IMR-90 (cell line): Measurements from ENCODE around the gene SCGB2A2. TPM values are rescaled to one million over a fixed set of nuclear protein-coding genes. Genes with fewer than 3 reads are reported as not detected.

Experiments used
- ATAC-seq: fragments of 200-7000 bp; cut with Tn5 transposase; 2 replicates; pipeline ENCODE4 v1.9.1; 2020; ENCODE audit warnings: low read depth, mild to moderate bottlenecking, moderate library complexity
- Bru-seq: library from RNA; stranded (reverse); fragments of 400-500 nt; gene quantifications from one replicate; lab custom pipeline; 2021; lab: Mats Ljungman, UMichigan
- BruChase-seq, 2 experiments: library from RNA; stranded (reverse); fragments of 400-500 nt; gene quantifications; one replicate each; lab custom pipeline; 2021; lab: Mats Ljungman, UMichigan
- BruUV-seq: library from RNA; stranded (reverse); fragments of 400-500 nt; replicated peaks from 2 replicates; lab custom pipeline; 2021; lab: Mats Ljungman, UMichigan
- CTCF ChIA-PET: fragments of 300-600 bp; formaldehyde crosslinking; extraction: SDS; loops from one replicate; lab custom pipeline; 2021; ENCODE audit warnings: antibody characterized with exemption; lab: Yijun Ruan, JAX
- POLR2A ChIA-PET: fragments of 300-600 bp; sonication (Branson Sonifier 250); formaldehyde crosslinking; loops from one replicate; lab custom pipeline; 2022; ENCODE audit warnings: antibody characterized with exemption; ENCODE audit not compliant: unreplicated experiment; lab: Charles Lee
- DNase-seq: peaks from one replicate; pipeline ENCODE4 v3.0.0; 2013
- H2AFZ ChIP-seq: replicated peaks from 2 replicates; pipeline ENCODE3; 2013; ENCODE audit warnings: low read length, mild to moderate bottlenecking; ENCODE audit not compliant: poor library complexity
- H2AK5ac ChIP-seq: 2 replicates; pipeline ENCODE4 v1.6.1; 2013; ENCODE audit warnings: low read depth, low read length, inconsistent platforms
- H2AK9ac ChIP-seq: replicated peaks from 2 replicates; pipeline ENCODE3; 2013; ENCODE audit warnings: mild to moderate bottlenecking, low read depth, low read length, moderate library complexity; ENCODE audit not compliant: poor library complexity
- H2BK120ac ChIP-seq: 2 replicates; pipeline ENCODE4 v1.6.1; 2013; ENCODE audit warnings: low read depth, low read length, inconsistent platforms
- H2BK15ac ChIP-seq: 3 replicates; pipeline ENCODE4 v1.6.1; 2013; ENCODE audit warnings: low read depth, low read length, inconsistent platforms
- H2BK20ac ChIP-seq: 2 replicates; pipeline ENCODE4 v1.6.1; 2013; ENCODE audit warnings: low read depth, mild to moderate bottlenecking, inconsistent platforms, low read length, moderate library complexity
- H2BK5ac ChIP-seq: 2 replicates; pipeline ENCODE4 v1.6.1; 2013; ENCODE audit warnings: mild to moderate bottlenecking, low read depth, low read length, inconsistent platforms; ENCODE audit not compliant: poor library complexity, severe bottlenecking
- H3K14ac ChIP-seq: replicated peaks from 2 replicates; pipeline ENCODE4 v1.6.1; 2013; ENCODE audit warnings: low read depth, low read length, inconsistent platforms
- H3K18ac ChIP-seq: 2 replicates; pipeline ENCODE4 v1.6.1; 2013; ENCODE audit warnings: low read depth, low read length, control low read depth
- H3K23ac ChIP-seq: 2 replicates; pipeline ENCODE4 v1.6.1; 2013; ENCODE audit warnings: low read depth, low read length, inconsistent platforms
- H3K27ac ChIP-seq: 2 replicates; pipeline ENCODE4 v1.5.1; 2013; ENCODE audit warnings: mild to moderate bottlenecking, control low read depth, low read length; ENCODE audit not compliant: insufficient read depth
- H3K27me3 ChIP-seq: 2 replicates; pipeline ENCODE4 v1.6.1; 2013; ENCODE audit warnings: low read length; ENCODE audit not compliant: control insufficient read depth, insufficient read depth
- H3K36me3 ChIP-seq: 2 replicates; pipeline ENCODE4 v1.6.1; 2013; ENCODE audit warnings: low read length, mixed read lengths; ENCODE audit not compliant: control insufficient read depth, insufficient read depth
- H3K4ac ChIP-seq: 2 replicates; pipeline ENCODE4 v1.6.1; 2013; ENCODE audit warnings: low read depth, low read length, inconsistent platforms
- H3K4me1 ChIP-seq: 2 replicates; pipeline ENCODE4 v1.6.1; 2013; ENCODE audit warnings: low read length, mixed read lengths; ENCODE audit not compliant: control insufficient read depth, insufficient read depth
- H3K4me2 ChIP-seq: 2 replicates; pipeline ENCODE4 v1.6.1; 2013; ENCODE audit warnings: low read depth, mild to moderate bottlenecking, control low read depth, low read length, moderate library complexity
- H3K4me3 ChIP-seq: 2 replicates; pipeline ENCODE4 v1.5.1; 2013; ENCODE audit warnings: low read depth, mild to moderate bottlenecking, control low read depth, low read length, moderate library complexity; ENCODE audit not compliant: insufficient read depth
- H3K56ac ChIP-seq: 2 replicates; pipeline ENCODE4 v1.6.1; 2013; ENCODE audit warnings: low read length, inconsistent platforms; ENCODE audit not compliant: insufficient read depth; ENCODE audit errors: extremely low read depth
- H3K79me1 ChIP-seq, 2 experiments: 2 replicates each; pipeline ENCODE4 v1.6.1; 2013; ENCODE audit warnings: low read length in 2 of 2, inconsistent platforms in 1 of 2, low read depth in 1 of 2
- H3K9ac ChIP-seq: 2 replicates; pipeline ENCODE4 v1.6.1; 2013; ENCODE audit warnings: low read depth, low read length, control low read depth
- H3K9me1 ChIP-seq: 2 replicates; pipeline ENCODE4 v1.6.1; 2013; ENCODE audit warnings: low read length, inconsistent platforms; ENCODE audit not compliant: insufficient read depth
- H3K9me3 ChIP-seq: 2 replicates; pipeline ENCODE4 v1.6.1; 2013; ENCODE audit warnings: low read length; ENCODE audit not compliant: control insufficient read depth, insufficient read depth
- H4K20me1 ChIP-seq: 2 replicates; pipeline ENCODE4 v1.6.1; 2013; ENCODE audit warnings: low read length, inconsistent platforms; ENCODE audit not compliant: insufficient read depth
- H4K5ac ChIP-seq: 2 replicates; pipeline ENCODE4 v1.6.1; 2013; ENCODE audit warnings: mild to moderate bottlenecking, low read depth, low read length, control low read depth
- H4K8ac ChIP-seq, 2 experiments: 2 replicates each; pipeline ENCODE4 v1.6.1; 2013; ENCODE audit warnings: low read depth in 2 of 2, low read length in 2 of 2, control low read depth in 1 of 2, inconsistent platforms in 1 of 2
- H4K91ac ChIP-seq: 2 replicates; pipeline ENCODE4 v1.6.1; 2013; ENCODE audit warnings: low read depth, low read length, inconsistent platforms; ENCODE audit not compliant: insufficient read depth
- BHLHE40 ChIP-seq: fragments of 150-350 bp; IDR thresholded peaks from 2 replicates; pipeline ENCODE4 v1.6.1; 2016; ENCODE audit warnings: mild to moderate bottlenecking, low read depth, low read length
- CEBPB ChIP-seq: IDR thresholded peaks from 2 replicates; pipeline ENCODE4 v1.6.1; 2012; ENCODE audit warnings: low read depth, low read length, improper control_type of control experiment
- CHD1 ChIP-seq: IDR thresholded peaks from 2 replicates; pipeline ENCODE4 v1.6.1; 2012; ENCODE audit warnings: low read depth, low read length, improper control_type of control experiment
- CTCF ChIP-seq: conservative IDR thresholded peaks from 2 replicates; pipeline ENCODE4 v1.5.1; 2012; ENCODE audit warnings: mild to moderate bottlenecking, low read depth, low read length, improper control_type of control experiment
- ELK1 ChIP-seq: fragments of 150-350 bp; IDR thresholded peaks from 2 replicates; pipeline ENCODE4 v1.6.1; 2016; ENCODE audit warnings: low read depth, mild to moderate bottlenecking, low read length, moderate library complexity, borderline replicate concordance
- FOS ChIP-seq: fragments of 150-350 bp; IDR thresholded peaks from 2 replicates; pipeline ENCODE4 v1.6.1; 2016; ENCODE audit warnings: low read depth, low read length
- MAFK ChIP-seq: IDR thresholded peaks from 2 replicates; pipeline ENCODE4 v1.6.1; 2012; ENCODE audit warnings: low read depth, low read length, improper control_type of control experiment
- MAZ ChIP-seq: IDR thresholded peaks from 2 replicates; pipeline ENCODE4 v1.6.1; 2012; ENCODE audit warnings: low read depth, mild to moderate bottlenecking, low read length, improper control_type of control experiment, moderate library complexity, borderline replicate concordance
- MXI1 ChIP-seq: IDR thresholded peaks from 2 replicates; pipeline ENCODE4 v1.6.1; 2012; ENCODE audit warnings: low read depth, mild to moderate bottlenecking, low read length, moderate library complexity, borderline replicate concordance
- NFE2L2 ChIP-seq: fragments of 150-350 bp; IDR thresholded peaks from 2 replicates; pipeline ENCODE4 v1.6.1; 2016; ENCODE audit warnings: low read depth, mild to moderate bottlenecking, low read length
- POLR2A ChIP-seq: IDR thresholded peaks from 2 replicates; pipeline ENCODE4 v1.6.1; 2012; ENCODE audit warnings: mild to moderate bottlenecking, low read depth, low read length
- RAD21 ChIP-seq: IDR thresholded peaks from 2 replicates; pipeline ENCODE4 v1.6.1; 2012; ENCODE audit warnings: low read length, improper control_type of control experiment
- RCOR1 ChIP-seq: IDR thresholded peaks from 2 replicates; pipeline ENCODE4 v1.6.1; 2012; ENCODE audit warnings: mild to moderate bottlenecking, low read length, improper control_type of control experiment; ENCODE audit not compliant: insufficient replicate concordance
- RFX5 ChIP-seq: IDR thresholded peaks from 2 replicates; pipeline ENCODE4 v1.8.0; 2012; ENCODE audit warnings: low read depth, mild to moderate bottlenecking, low read length, moderate library complexity
- SMC3 ChIP-seq: fragments of 150-350 bp; IDR thresholded peaks from 2 replicates; pipeline ENCODE4 v1.6.1; 2016; ENCODE audit warnings: low read depth, mild to moderate bottlenecking, antibody characterized with exemption, low read length, moderate library complexity
- WGBS, 2 experiments: methylation state at CpG; one replicate each; pipeline versions ENCODE4 v1.1.5 to v1.1.7; 2013; ENCODE audit warnings: missing lambda C conversion rate in 2 of 2; ENCODE audit not compliant: insufficient read length in 1 of 2; ENCODE audit errors: extremely low coverage in 2 of 2; 5-methylcytosine and 5-hydroxymethylcytosine counted together
- dilution Hi-C: fragments of 300-500 bp; cut with HindIII; formaldehyde crosslinking; loops from one replicate; pipeline ENCODE4 v1.14.3; 2018; ENCODE audit warnings: low sequenced_read_pairs; ENCODE audit not compliant: unreplicated experiment
- in situ Hi-C: fragments of 300-500 bp; cut with MboI; formaldehyde crosslinking; loops from 3 replicates; pipeline ENCODE4 v1.14.3; 2019; ENCODE audit warnings: low sequenced_read_pairs, inconsistent platforms, mixed read lengths
- intact Hi-C: fragments of 100-400 bp; cut with micrococcal nuclease; formaldehyde crosslinking; loops from 2 replicates; pipeline ENCODE4 v1.10.0; 2022
- long read RNA-seq: library from polyadenylated mRNA; unstranded; transcript quantifications from one replicate; pipeline ENCODE4 v2.0.0, GENCODE V29; 2021; ENCODE audit not compliant: unreplicated experiment
- polyA plus RNA-seq, 3 experiments: library from polyadenylated mRNA; depleted of rRNA; stranded (reverse); fragments of >200 nt; gene quantifications; 2 replicates each; pipeline ENCODE4 v1.2.3, GENCODE V29; 2012; ENCODE audit warnings: low replicate concordance in 1 of 3
- total RNA-seq: library from RNA; depleted of rRNA; stranded (reverse); fragments of >200 nt; gene quantifications from 2 replicates; pipeline ENCODE4 v1.2.3, GENCODE V29; 2012; rRNA removed

SCGB2A2 gene
- total RNA-seq (not detected in 2 replicates), polyA plus RNA-seq (2012; rRNA removed) (not detected in 2 replicates), Bru-seq, nascent RNA (not detected), BruChase-seq, experiment 1, labeled RNA remaining after a 6-hour chase (percentile 23 among the genes with signal in this experiment), BruChase-seq, experiment 2, labeled RNA remaining after a 2-hour chase (percentile 23 among the genes with signal in this experiment)
- polyA plus RNA-seq (2012; cell fraction: cytosol; rRNA removed), result not detected in 2 replicates
- not detected in 2 replicates for polyA plus RNA-seq (2012; cell fraction: nucleus; rRNA removed; ENCODE audit: low replicate concordance)
- long read RNA-seq, result 0 reads

GRCh38 chr11:62269654-62270278 is at the start of gene SCGB2A2:
Gene SCGB2A2 (plus strand): TSS chr11:62270158. CDS start chr11:62270217, 59 bp downstream.
- CTCF ChIA-PET, result no interaction called here
- BruUV-seq, result no TSS peak
- TF ChIP-seq RAD21 (no peak), CHD1 (no peak), CEBPB (no peak), MAZ (no peak), FOS (no peak), MXI1 (no peak), CTCF (no peak), RCOR1 (no peak), MAFK (no peak), SMC3 (no peak), RFX5 (no peak), ELK1 (no peak), NFE2L2 (no peak), BHLHE40 (no peak), POLR2A (no peak)

More at GRCh38 chr11:62269654-62270278, at the start of gene SCGB2A2:
- Histone ChIP-seq H3K4me2 (no peak within 1 kb of the TSS), H3K14ac (no peak within 1 kb of the TSS), H3K4ac (no peak within 1 kb of the TSS), H3K56ac (no peak within 1 kb of the TSS), H3K9ac (no peak within 1 kb of the TSS), H3K9me3 (no peaks in the 10 kb centered on the region), H3K4me1 (no peaks in the 10 kb centered on the region), H4K8ac (no peak within 1 kb of the TSS), H4K20me1 (no peaks in the 10 kb centered on the region), H3K79me1 (no peaks in the 10 kb centered on the region), H3K23ac (no peak within 1 kb of the TSS), H2AK5ac (no peak within 1 kb of the TSS), H2BK20ac (no peak within 1 kb of the TSS), H3K27me3 (peaks cover 2% of the 10 kb centered on the region; the same call in 1 of the 2 replicates), H3K9me1 (no peaks in the 10 kb centered on the region; the same call in 1 of the 2 replicates), H2BK15ac (no peak within 1 kb of the TSS), H3K36me3 (no peaks in the 10 kb centered on the region), H3K18ac (no peak within 1 kb of the TSS), H2BK120ac (no peak within 1 kb of the TSS), H4K91ac (no peak within 1 kb of the TSS), H2AFZ (no peak within 1 kb of the TSS), H4K5ac (no peak within 1 kb of the TSS), H2BK5ac (no peak within 1 kb of the TSS), H2AK9ac (no peak within 1 kb of the TSS), H3K27ac (no peak within 1 kb of the TSS), H3K4me3 (no peak within 1 kb of the TSS)
- ATAC-seq, result no peak
- dilution Hi-C loops (no loop called here), in situ Hi-C loops (no loop called here), intact Hi-C loops (no loop called here)
- no peak for DNase-seq
- no CpG with 5 or more reads among the region's 10 CpGs for WGBS, 2 experiments
- POLR2A ChIA-PET, result no interaction called here
